Esophagus squamous epithelium (tissue), 5 donors: ENCODE measurements around the gene ENTR1. TPM values are rescaled to one million over a fixed set of nuclear protein-coding genes. Genes with fewer than 3 reads are reported as not detected.
A peak's percentile ranks its signal among the peaks of the same experiment; 100 is the strongest.

Source experiments
- DNase-seq: peaks from one replicate; lab custom pipeline; 2025; lab: John Stamatoyannopoulos, UW
- H3K27ac ChIP-seq, 4 donors: fragments of 200-600 bp; sonication (generic); one replicate each; pipeline ENCODE4 v1.5.1; 2016 to 2019; ENCODE audit warnings: mild to moderate bottlenecking in 1 of 4
- H3K27me3 ChIP-seq, 4 donors: fragments of 200-600 bp; sonication (generic); 1 replicate in 3 of 4; 2 replicates in 1 of 4; pipeline versions ENCODE4 v1.5.1 to v1.6.0; 2017 to 2021; ENCODE audit warnings: antibody characterized with exemption in 1 of 4
- H3K36me3 ChIP-seq, 3 donors: fragments of 200-600 bp; sonication (generic); one replicate each; pipeline ENCODE4 v1.5.1; 2016 to 2019
- H3K4me1 ChIP-seq, 3 donors: fragments of 200-600 bp; sonication (generic); one replicate each; pipeline ENCODE4 v1.5.1; 2017 to 2019
- H3K4me3 ChIP-seq, 4 donors: fragments of 200-600 bp; sonication (generic); 1 replicate in 3 of 4; 2 replicates in 1 of 4; pipeline ENCODE4 v1.5.1; 2016 to 2019; ENCODE audit warnings: mild to moderate bottlenecking in 2 of 4, moderate library complexity in 1 of 4
- H3K9me3 ChIP-seq, 3 donors: fragments of 200-600 bp; sonication (generic); one replicate each; pipeline ENCODE4 v1.5.1; 2016 to 2019
- POLR2A ChIP-seq, 4 donors: fragments of 450-650 bp; IDR thresholded peaks; one replicate each; pipeline ENCODE4 v1.6.1; 2017; ENCODE audit warnings: antibody characterized with exemption in 4 of 4, mild to moderate bottlenecking in 4 of 4, moderate library complexity in 3 of 4
- WGBS, 2 donors: methylation state at CpG; one replicate each; pipeline ENCODE4 v1.1.5; 2018; 5-methylcytosine and 5-hydroxymethylcytosine counted together
- intact Hi-C: fragments of 100-400 bp; cut with DNase I; formaldehyde crosslinking; loops from one replicate; pipeline ENCODE4 v1.15.0; 2022
- total RNA-seq, 4 donors: library from RNA; depleted of rRNA; stranded (reverse); fragments of >200 nt; gene quantifications; one replicate each; pipeline ENCODE4 v1.1.0, GENCODE V29; 2016
- TF ChIP-seq, protein P1 (sequence below), 6 experiments: fragments of 450-650 bp in 4 of 6; fragments of 200-600 bp in 2 of 6; sonication (generic) in 2 of 6; IDR thresholded peaks; one replicate each; pipeline ENCODE4 v1.5.1; 2016 to 2019; ENCODE audit warnings: antibody characterized with exemption in 6 of 6, mild to moderate bottlenecking in 4 of 6, moderate library complexity in 4 of 6
- donor health status: DM: yes; HTN: yes; CAD: no.

The ENTR1 gene
- total RNA-seq, 4 donors from 2014 or later: 24.3 to 31.9 (median 28.2) TPM

DNA sequence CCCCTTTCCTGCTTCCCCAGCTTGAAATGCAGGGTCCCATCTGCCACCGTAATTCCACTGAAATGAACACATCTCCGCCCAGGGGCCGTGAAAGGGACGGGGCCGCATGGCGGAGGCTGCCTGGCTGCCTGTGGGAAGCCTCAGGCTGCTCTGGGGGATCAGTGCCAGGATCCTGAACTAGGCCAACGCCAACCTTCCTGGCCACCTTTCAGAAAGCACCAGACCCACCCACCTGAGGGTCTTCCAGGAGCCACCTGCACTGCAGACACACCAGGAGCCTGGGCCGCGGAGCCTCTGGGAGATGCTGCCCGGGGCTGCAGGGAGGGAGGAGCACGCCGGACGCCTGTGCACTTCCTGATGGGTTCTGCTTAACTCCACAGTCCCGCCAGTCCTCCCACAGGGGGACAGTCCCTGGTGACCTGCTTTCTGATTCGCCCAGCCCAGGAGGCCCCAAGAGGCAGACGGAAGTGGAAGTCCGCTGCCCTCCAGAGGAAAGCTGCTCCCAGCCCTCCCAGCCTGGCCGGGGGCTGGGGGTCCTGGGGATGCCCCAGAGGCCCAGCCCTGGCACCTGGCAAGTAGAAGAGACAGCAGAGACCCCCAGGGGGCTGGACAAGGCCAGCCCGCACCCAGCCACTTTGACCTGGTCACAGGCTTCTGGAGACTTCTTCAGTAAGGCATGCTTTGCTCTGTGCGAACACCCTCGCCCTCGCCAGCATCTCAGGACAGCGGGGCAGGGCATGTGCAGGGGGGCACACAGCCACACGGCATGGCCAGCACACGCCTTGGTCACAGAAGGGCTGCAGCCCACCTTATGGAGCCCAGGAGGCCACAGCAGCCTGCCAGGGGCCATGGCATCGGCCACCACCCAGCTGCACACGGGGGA is 36.9 kb downstream of the ENTR1 start, which contains the start of gene CARD9:
Gene CARD9, minus strand, starts transcription at position 370 of the 883 bp plus-strand sequence. CDS start 1,591 bp downstream, outside the sequence.
- Histone ChIP-seq H3K4me1 (peaks cover 0 to 26% (median 7%) of the 10 kb centered on the region in 3 donors), H3K36me3 (peaks cover under 1 to 18% (median 3%) of the 10 kb centered on the region in 3 donors), H3K4me3 (peak within 1 kb of the TSS in 3 of 4 donors; percentile 13 to 37 (median 28)), H3K27ac (peak within 1 kb of the TSS in 3 of 4 donors; percentile 2 to 69 (median 46)), H3K9me3 (no peaks in the 10 kb centered on the region), H3K27me3 (no peaks in the 10 kb centered on the region)
- 49 to 78% methylated on average over 5 to 11 of the region's 27 CpGs for WGBS, 2 donors
- no peak for DNase-seq
- TF ChIP-seq POLR2A (IDR thresholded peaks at IDR 0.05): no peak
- TF ChIP-seq, protein P1, sequence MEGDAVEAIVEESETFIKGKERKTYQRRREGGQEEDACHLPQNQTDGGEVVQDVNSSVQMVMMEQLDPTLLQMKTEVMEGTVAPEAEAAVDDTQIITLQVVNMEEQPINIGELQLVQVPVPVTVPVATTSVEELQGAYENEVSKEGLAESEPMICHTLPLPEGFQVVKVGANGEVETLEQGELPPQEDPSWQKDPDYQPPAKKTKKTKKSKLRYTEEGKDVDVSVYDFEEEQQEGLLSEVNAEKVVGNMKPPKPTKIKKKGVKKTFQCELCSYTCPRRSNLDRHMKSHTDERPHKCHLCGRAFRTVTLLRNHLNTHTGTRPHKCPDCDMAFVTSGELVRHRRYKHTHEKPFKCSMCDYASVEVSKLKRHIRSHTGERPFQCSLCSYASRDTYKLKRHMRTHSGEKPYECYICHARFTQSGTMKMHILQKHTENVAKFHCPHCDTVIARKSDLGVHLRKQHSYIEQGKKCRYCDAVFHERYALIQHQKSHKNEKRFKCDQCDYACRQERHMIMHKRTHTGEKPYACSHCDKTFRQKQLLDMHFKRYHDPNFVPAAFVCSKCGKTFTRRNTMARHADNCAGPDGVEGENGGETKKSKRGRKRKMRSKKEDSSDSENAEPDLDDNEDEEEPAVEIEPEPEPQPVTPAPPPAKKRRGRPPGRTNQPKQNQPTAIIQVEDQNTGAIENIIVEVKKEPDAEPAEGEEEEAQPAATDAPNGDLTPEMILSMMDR (IDR thresholded peaks at IDR 0.05): no peak
- intact Hi-C loops: no loop called here

- H3K9me3 ChIP-seq: no peaks in the 10 kb centered on the region
- 0 to 11% methylated on average over 2 to 9 of the region's 21 CpGs for WGBS, 2 donors
- no peak for TF ChIP-seq POLR2A (IDR thresholded peaks at IDR 0.05)
- TF ChIP-seq, protein P1 (IDR thresholded peaks at IDR 0.05): no peak
- H3K27ac ChIP-seq: peak overlapping the region in 3 of 4 donors; percentile 2 to 69 (median 46)
- H3K27me3 ChIP-seq: no peaks in the 10 kb centered on the region
- intact Hi-C loops: no loop called here
- DNase-seq: no peak
- peak overlapping the region in 3 of 4 donors; percentile 13 to 37 (median 28) for H3K4me3 ChIP-seq
- peaks cover 0 to 10% (median 0%) of the 10 kb centered on the region in 3 donors for H3K36me3 ChIP-seq
- H3K4me1 ChIP-seq: peaks cover 0 to 26% (median 7%) of the 10 kb centered on the region in 3 donors
Observed at GRCh38 chr9:136372561-136373299, 37.7 kb downstream of the ENTR1 start.

GRCh38 chr9:136372006-136372405 is 38.4 kb downstream of the ENTR1 start:
- intact Hi-C loops: no loop called here
- WGBS, 2 donors: 88 to 93% methylated on average over 5 to 9 of the region's 21 CpGs
- no peaks in the 10 kb centered on the region for H3K27me3 ChIP-seq
- H3K36me3 ChIP-seq: peaks cover 0 to 9% (median 0%) of the 10 kb centered on the region in 3 donors
- DNase-seq: no peak
- H3K27ac ChIP-seq: peak overlapping the region in 2 of 4 donors; percentile 5 to 69
- peak overlapping the region in 1 of 4 donors; percentile 37 for H3K4me3 ChIP-seq
- no peaks in the 10 kb centered on the region for H3K9me3 ChIP-seq
- TF ChIP-seq POLR2A (IDR thresholded peaks at IDR 0.05): no peak
- TF ChIP-seq, protein P1 (IDR thresholded peaks at IDR 0.05): no peak
- peaks cover 0 to 26% (median 7%) of the 10 kb centered on the region in 3 donors for H3K4me1 ChIP-seq

- 87% methylated on average over 3 of the region's 13 CpGs; no CpG with 5 or more reads in 1 of the 2 donors for WGBS, 2 donors
- H3K9me3 ChIP-seq: no peaks in the 10 kb centered on the region
- no peak overlapping the region for H3K4me3 ChIP-seq
- H3K27me3 ChIP-seq: no peaks in the 10 kb centered on the region
- no peak overlapping the region for H3K27ac ChIP-seq
- TF ChIP-seq, protein P1 (IDR thresholded peaks at IDR 0.05): no peak
- no peak for TF ChIP-seq POLR2A (IDR thresholded peaks at IDR 0.05)
- intact Hi-C loops: no loop called here
- peaks cover 0 to 9% (median 0%) of the 10 kb centered on the region in 3 donors for H3K36me3 ChIP-seq
- peaks cover 0 to 26% (median 7%) of the 10 kb centered on the region in 3 donors for H3K4me1 ChIP-seq
- no peak for DNase-seq
Observed at GRCh38 chr9:136371533-136371880, 38.9 kb downstream of the ENTR1 start.
